ENCODE data around the gene TSC1. TPM values are rescaled to one million over a fixed set of nuclear protein-coding genes. Genes with fewer than 3 reads are reported as not detected.

Gene TSC1
- polyA plus RNA-seq (2011; rRNA removed): 37.9 and 40.5 TPM in 2 replicates
- 8.2 and 10.3 TPM in 2 replicates for polyA plus RNA-seq (2012; cell fraction: cytosol; rRNA removed)
- 26.3 and 33.2 TPM in 2 replicates for polyA plus RNA-seq (2012; cell fraction: nucleus; rRNA removed)
- 12.9 to 15.2 TPM (median 14.4 TPM) in 3 replicates for polyA plus RNA-seq (2017; fragmentation: RNase III; extraction: RNeasy Plus Mini Kit Qiagen cat#74134 plus additional on column Dnase treatment)
- 69.8 and 83.8 TPM in 2 replicates for polyA minus RNA-seq (2011; rRNA and poly(A)+ RNA removed)

GRCh38 chr9:132944294-132945185, at the start of gene TSC1:
TSC1 (minus strand) TSS chr9:132944616; CDS start chr9:132928872, 15,744 bp downstream.
- Histone ChIP-seq H3K4me2 (peak within 1 kb of the TSS; percentile 99), H3K9me3 (no peaks in the 10 kb centered on the region), H3K27ac (peak within 1 kb of the TSS; percentile 94 to 100), H3K4me1 (peaks cover 26% of the 10 kb centered on the region), H3K4me3 (peak within 1 kb of the TSS; percentile 100)
- ATAC-seq: peak; percentile 87 to 94
- ChIA-PET POLR2A (interaction anchor here (0.6 to 1.7 kb wide), 6 partner anchors 9 to 135 kb away, joined by 3 to 10 read pairs (median 3); partner anchors contain the start of gene GTF3C5), CTCF (interaction anchor here (0.9 to 2.3 kb wide), 9 partner anchors 10 to 43 kb away, joined by 3 to 9 read pairs (median 4); no protein-coding TSS in a partner anchor)
- DNase-seq (ENCODE audit: low read depth in 1 of 2, low spot score in 1 of 2): peak; percentile 84 to 96
- WGBS (ENCODE audit: missing lambda C conversion rate): 2% methylated on average over 43 of the region's 72 CpGs
- FAIRE-seq: no peak
- no peak for TF ChIP-seq ZC3H11A (IDR thresholded peaks at IDR 0.05)
- peak; percentile 6 for TF ChIP-seq ZFP36 (IDR thresholded peaks at IDR 0.05; ENCODE audit: borderline replicate concordance, partially characterized antibody)
- 0 out of 2 replicates have a peak, but pooled peaks have one; percentile 56 for TF ChIP-seq MAZ (IDR thresholded peaks at IDR 0.05; ENCODE audit: borderline replicate concordance, low read depth, low read length)
- peak; percentile 98 for TF ChIP-seq PBX3 (IDR thresholded peaks at IDR 0.05)
- TF ChIP-seq JUN (IDR thresholded peaks at IDR 0.05): peak; percentile 87 to 98; a peak in 4 of 5 replicates
- TF ChIP-seq CHD2 (IDR thresholded peaks at IDR 0.05; ENCODE audit: low read length, partially characterized antibody): peak; percentile 90
- peak; percentile 49; the same call in 1 of the 2 replicates for TF ChIP-seq HOXB13 (CRISPR knock-in tag; IDR thresholded peaks at IDR 0.05; ENCODE audit: low read depth)
- TF ChIP-seq, protein P1, sequence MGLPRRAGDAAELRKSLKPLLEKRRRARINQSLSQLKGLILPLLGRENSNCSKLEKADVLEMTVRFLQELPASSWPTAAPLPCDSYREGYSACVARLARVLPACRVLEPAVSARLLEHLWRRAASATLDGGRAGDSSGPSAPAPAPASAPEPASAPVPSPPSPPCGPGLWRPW (IDR thresholded peaks at IDR 0.05): no peak
- TF ChIP-seq, protein P2, sequence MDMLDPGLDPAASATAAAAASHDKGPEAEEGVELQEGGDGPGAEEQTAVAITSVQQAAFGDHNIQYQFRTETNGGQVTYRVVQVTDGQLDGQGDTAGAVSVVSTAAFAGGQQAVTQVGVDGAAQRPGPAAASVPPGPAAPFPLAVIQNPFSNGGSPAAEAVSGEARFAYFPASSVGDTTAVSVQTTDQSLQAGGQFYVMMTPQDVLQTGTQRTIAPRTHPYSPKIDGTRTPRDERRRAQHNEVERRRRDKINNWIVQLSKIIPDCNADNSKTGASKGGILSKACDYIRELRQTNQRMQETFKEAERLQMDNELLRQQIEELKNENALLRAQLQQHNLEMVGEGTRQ (IDR thresholded peaks at IDR 0.05): peak; percentile 76
- peak; percentile 84 for TF ChIP-seq PHF8 (IDR thresholded peaks at IDR 0.05; ENCODE audit: borderline replicate concordance, low read depth)
- TF ChIP-seq, protein P3, sequence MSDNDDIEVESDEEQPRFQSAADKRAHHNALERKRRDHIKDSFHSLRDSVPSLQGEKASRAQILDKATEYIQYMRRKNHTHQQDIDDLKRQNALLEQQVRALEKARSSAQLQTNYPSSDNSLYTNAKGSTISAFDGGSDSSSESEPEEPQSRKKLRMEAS (IDR thresholded peaks at IDR 0.05): peak; percentile 56
- peak; percentile 52; the same call in 1 of the 2 replicates for TF ChIP-seq FOXS1 (CRISPR knock-in tag; IDR thresholded peaks at IDR 0.05)
- 0 out of 4 replicates have a peak, but pooled peaks of 1 of the 2 experiments have one; percentile 11 for TF ChIP-seq CEBPB (IDR thresholded peaks at IDR 0.05)
- no peak for TF ChIP-seq CTCF (IDR thresholded peaks at IDR 0.05)
- TF ChIP-seq CHD4 (IDR thresholded peaks at IDR 0.05; ENCODE audit: borderline replicate concordance): no peak
- TF ChIP-seq RFX5 (IDR thresholded peaks at IDR 0.05): peak; percentile 60; the same call in 1 of the 2 replicates
- peak; percentile 83 for TF ChIP-seq POLR2A (IDR thresholded peaks at IDR 0.05; ENCODE audit: low read length)
- no peak for TF ChIP-seq FOSL2 (IDR thresholded peaks at IDR 0.05)
- TF ChIP-seq FOSL2 (CRISPR knock-in tag; IDR thresholded peaks at IDR 0.05): peak; percentile 58; the same call in 1 of the 2 replicates
- TF ChIP-seq MYC (IDR thresholded peaks at IDR 0.05; ENCODE audit: borderline replicate concordance, low read length): 0 out of 2 replicates have a peak, but pooled peaks have one; percentile 53
- TF ChIP-seq KDM5A (IDR thresholded peaks at IDR 0.05): peak; percentile 83
- peak; percentile 78; the same call in 2 of the 3 replicates for TF ChIP-seq BCL3 (IDR thresholded peaks at IDR 0.05)
- peak; percentile 50; the same call in 1 of the 2 replicates for TF ChIP-seq TP53 (CRISPR knock-in tag; IDR thresholded peaks at IDR 0.05)
- TF ChIP-seq REST (IDR thresholded peaks at IDR 0.05): peak; percentile 44; the same call in 1 of the 2 replicates
- TF ChIP-seq RNF2 (IDR thresholded peaks at IDR 0.05; ENCODE audit: borderline replicate concordance, low read depth): no peak
